Activated T-helper 1 cell treated with anti-CD3 and anti-CD28 coated beads, Interleukin-2, amount 50 U/mL, for 16 hours (primary cell): ENCODE measurements around the gene MRM1.
A peak's percentile ranks its signal among the peaks of the same experiment; 100 is the strongest.
"Not testable (repeated sequence)": the region's sequence is repeated elsewhere in the genome, so short reads cannot be mapped to it uniquely, and the experiment has no call there.

Experiments used
- DNase-seq, 2 donors: peaks; one replicate each; pipeline ENCODE4 v3.0.0-alpha.2; 2020; ENCODE audit warnings: low read depth in 1 of 2, low spot score in 1 of 2

MRM1 gene

DNA sequence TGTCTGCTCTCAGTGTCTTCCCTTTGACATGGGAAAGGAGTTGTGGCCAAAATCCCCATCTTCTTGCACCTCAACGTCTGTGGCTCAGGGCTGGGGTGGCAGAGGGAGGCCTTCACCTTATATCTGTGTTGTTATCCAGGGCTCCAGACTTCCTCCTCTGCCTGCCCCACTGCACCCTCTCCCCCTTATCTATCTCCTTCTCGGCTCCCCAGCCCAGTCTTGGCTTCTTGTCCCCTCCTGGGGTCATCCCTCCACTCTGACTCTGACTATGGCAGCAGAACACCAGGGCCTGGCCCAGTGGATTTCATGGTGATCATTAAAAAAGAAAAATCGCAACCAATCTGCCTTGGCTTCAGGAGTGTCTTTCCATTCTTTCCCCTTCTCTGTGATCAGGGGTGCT is 918 bp upstream of the MRM1 start:
- DNase-seq = no peak

- DNase-seq = no peak
Observed at GRCh38 chr17:36600936-36601302, 464 bp upstream of the MRM1 start.

GRCh38 chr17:36602030-36602748 is 806 bp downstream of the MRM1 start:
- no peak for DNase-seq

- DNase-seq = peak; percentile 26 to 44
Observed at GRCh38 chr17:36602924-36603384, 1.6 kb downstream of the MRM1 start.

DNA sequence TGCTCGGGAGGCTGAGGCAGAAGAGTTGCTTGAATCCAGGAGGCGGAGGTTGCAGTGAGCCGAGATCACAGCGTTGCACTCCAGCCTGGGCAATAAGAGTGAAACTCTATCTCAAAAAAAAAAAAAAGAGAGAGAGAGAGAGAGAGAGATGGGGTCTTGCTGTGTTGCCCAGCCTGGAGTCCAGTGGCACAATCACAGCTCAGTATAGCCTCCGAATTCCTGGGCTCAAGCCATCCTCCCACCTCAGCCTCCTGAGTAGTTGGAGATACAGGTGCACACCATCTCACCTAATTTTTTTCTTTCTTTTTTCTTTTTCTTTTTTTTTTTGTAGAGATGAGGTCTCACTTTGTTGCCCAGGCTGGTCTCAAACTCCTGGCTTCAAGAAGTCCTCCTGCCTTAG is 3.6 kb downstream of the MRM1 start:
- DNase-seq = not testable (repeated sequence)

DNA sequence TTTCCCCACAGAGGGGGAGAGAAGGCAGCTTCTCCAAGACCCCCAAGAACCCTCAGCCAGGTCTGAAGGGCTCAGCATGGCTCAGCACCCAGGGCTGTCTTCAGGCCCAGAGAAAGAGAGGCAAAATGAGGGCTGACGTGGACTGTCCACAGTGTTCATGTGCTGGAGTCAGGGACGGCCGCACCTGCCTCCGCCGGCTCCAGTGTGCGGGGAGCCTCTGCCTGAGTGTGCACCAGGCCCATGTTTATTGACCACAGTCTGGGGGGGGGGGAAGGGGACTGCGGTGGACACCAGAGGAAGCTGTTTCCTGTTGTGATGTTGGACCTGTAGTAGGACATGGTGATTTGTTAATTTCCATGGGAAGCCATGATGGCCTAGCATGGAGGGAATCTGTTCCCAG is 6.9 kb downstream of the MRM1 start:
- no peak for DNase-seq

DNA sequence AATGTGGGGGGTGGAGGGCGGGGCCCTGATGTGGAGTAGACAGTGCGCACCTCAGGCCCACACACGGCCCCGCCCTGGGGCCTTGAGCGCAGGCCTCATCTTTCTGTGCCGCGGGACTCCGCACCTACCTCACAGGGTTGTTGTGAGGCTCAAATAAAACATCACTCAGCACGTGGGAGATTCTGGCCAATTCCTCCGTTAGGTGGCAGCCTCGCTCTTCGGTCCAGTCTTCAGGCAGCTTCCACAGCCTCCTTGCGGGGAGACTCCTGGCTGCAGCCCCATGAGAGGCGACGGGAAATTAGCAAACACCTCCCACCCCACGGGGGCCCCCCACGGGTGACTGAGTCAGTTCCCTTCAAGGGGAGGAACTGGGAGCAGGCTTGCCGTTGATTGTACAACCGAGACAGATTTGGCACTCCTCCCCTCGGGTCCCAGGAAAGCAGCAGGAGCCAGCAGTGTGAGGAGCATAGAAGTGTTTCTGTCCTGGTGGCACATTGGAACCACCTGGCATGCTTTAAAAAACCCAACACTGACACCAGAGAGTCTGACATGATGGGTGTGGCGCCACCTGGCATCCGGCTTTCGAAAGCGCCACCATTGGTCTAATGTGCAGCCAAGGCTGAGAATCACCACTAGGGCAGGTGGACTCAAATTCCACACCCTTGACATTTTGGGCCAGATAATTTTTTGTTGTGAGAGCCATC is 7.6 kb downstream of the MRM1 start:
- DNase-seq = no peak

GRCh38 chr17:36609498-36609862 is 8.1 kb downstream of the MRM1 start:
- DNase-seq = no peak

- no peak for DNase-seq
Observed at GRCh38 chr17:36610474-36610873, 9.1 kb downstream of the MRM1 start.

DNA sequence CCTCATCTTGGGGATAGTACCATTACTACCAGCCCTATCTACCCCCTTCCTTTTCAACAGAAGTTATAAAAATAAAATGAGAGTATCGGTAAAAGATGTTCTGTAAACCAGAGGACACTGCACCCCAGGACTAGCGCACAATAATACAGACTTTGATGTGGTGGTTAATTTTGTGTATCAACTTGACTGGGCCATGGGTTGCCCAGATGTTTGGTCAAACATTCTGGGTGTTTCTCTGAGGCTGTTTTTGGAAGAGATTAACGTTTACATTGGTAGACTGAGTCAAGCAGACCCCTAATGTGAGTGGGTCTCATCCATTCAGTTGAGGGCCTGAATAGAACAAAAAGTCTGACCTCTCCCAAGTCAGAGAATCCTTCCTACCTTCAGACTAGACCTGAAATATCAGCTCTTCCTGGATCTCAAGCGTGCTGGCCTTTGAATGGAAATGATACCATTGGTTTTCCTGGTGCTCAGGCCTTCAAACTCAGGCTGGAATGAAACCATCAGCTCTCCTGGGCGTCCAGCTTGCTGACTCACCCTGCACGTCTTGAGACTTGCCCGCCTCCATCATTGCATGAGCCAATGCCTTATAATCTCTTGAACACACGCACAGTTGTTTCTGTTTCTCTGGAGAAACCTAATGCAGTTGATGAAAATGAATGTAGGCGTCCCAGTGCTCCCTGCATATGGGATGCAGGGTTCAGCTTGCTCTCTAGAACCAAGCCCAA is 10.1 kb downstream of the MRM1 start:
- DNase-seq = no peak

DNA sequence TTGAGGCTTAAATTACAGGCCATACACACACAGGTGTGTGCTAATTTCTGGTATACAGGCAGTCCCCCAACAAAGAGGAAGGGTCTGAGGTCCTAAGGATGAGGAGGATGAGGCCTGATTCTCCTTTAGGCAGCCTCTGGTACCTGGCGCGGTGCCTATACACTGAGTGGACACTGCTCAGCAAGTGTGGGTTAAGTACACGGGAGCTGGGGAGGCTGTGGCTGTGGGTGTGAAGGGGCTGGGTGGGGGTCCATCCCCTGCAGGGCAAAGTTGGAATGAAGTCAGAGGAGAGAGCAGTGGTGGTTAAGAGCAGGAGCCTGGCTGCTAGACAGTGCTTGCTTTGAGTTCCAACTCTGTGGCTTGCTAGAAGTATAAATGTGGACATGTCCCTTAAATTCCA is 10.9 kb downstream of the MRM1 start:
- DNase-seq = no peak

GRCh38 chr17:36613155-36613554 is 11.8 kb downstream of the MRM1 start:
- no peak for DNase-seq

DNA sequence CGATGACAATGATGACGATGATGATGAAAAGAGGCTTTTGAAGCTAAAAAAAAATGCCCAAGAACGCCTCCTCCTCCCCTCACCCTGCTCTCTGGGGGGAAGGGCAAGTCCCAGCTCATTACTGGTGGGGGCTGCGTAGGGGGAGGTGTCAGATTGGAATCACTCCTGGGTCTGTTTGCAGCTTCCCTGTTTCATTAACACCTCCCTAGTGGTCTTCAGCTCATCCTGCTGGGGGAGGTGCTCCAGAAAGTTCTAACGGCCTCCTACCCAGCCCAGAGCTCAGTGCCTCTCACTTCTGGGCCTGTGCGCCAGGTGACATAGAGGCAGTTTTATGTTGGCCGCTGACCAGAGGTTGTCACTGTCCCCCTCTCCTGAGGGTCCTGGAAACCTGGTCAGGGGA is 12.7 kb downstream of the MRM1 start:
- no peak for DNase-seq

- DNase-seq = no peak
Observed at GRCh38 chr17:36614933-36615332, 13.6 kb downstream of the MRM1 start.

DNA sequence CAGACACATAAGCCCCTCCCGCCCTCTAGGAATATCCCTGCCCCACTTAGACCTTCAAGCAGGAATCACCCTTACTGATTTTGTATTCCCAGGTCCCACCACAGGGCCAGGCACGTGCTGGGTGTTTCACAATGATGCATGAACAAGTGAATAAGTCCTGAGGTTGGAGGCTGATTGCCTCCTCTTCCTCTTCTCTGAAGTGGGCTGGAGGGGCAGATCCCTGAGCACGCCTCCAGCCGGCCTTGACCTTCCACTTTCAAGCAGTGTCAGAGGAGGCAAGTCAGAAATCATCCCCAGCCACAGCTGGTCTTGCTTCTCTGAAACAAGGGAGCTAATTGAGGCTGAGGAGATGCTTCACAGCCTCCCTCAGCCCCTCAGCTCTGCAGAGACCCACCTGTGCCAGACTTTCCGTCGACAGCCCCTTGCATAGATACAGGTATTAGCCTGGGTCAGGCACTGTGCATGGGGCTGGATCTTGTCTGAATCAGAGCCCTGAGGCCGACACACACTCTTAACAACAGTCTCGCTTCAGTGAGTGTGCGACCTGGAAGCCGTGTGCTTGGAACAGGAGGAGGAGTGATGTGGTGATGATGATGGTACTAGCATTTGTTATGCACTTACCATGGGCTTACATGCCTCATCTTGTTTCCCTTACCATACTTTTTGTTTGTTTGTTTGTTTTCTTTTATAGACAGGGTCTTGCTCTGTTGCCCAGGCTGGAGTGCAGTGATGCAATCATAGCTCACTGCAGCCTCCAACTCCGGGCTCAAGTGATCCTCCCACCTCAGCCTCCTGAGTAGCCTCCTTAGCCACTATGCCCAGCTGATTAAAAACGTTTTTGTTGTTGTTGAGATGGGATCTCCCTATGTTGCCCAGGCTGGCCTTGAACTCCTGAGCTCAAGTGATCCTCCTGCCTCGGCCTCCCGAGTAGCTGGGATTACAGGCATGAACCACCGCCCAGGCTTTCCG is 15.0 kb downstream of the MRM1 start:
- no peak for DNase-seq

- no peak for DNase-seq
Observed at GRCh38 chr17:36617773-36618172, 16.4 kb downstream of the MRM1 start.

- DNase-seq = no peak
Observed at GRCh38 chr17:36623281-36623680, 21.9 kb downstream of the MRM1 start.

DNA sequence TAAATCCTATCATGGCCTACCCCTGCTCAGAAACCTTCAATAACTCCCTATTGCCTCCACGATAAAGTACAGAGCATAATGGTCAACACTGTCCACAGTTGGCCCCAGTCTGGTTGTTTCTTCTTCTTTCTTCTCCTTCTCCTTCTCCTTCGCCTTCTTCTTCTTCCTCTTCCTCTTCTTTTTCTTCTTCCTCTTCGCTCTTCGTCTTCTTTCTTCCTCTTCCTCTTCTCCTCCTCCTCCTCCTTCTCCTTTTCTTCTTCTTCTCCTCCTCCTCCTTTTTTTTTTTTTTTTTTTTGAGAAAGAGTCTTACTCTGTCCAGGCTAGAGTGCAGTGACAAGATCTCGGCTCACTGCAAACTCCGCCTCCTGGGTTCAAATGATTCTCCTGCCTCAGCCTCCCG is 23.8 kb downstream of the MRM1 start:
- DNase-seq = no peak

- no peak for DNase-seq
Observed at GRCh38 chr17:36627101-36627500, 25.7 kb downstream of the MRM1 start.

GRCh38 chr17:36628576-36628975 is 27.2 kb downstream of the MRM1 start:
- DNase-seq = no peak

GRCh38 chr17:36629252-36629847 is 28.0 kb downstream of the MRM1 start:
- DNase-seq = peak; percentile 71
